HG03378 (cell line): ENCODE measurements around the gene PDRG1.
A peak's percentile ranks its signal among the peaks of the same experiment; 100 is the strongest.
"Not testable (repeated sequence)": the region's sequence is repeated elsewhere in the genome, so short reads cannot be mapped to it uniquely, and the experiment has no call there.

ENCODE experiments used
- ATAC-seq: cut with Tn5 transposase; IDR thresholded peaks from one replicate; pipeline ENCODE4 v1.9.1; 2021; ENCODE audit warnings: mild to moderate bottlenecking, moderate library complexity; ENCODE audit not compliant: unreplicated experiment

The PDRG1 gene

DNA sequence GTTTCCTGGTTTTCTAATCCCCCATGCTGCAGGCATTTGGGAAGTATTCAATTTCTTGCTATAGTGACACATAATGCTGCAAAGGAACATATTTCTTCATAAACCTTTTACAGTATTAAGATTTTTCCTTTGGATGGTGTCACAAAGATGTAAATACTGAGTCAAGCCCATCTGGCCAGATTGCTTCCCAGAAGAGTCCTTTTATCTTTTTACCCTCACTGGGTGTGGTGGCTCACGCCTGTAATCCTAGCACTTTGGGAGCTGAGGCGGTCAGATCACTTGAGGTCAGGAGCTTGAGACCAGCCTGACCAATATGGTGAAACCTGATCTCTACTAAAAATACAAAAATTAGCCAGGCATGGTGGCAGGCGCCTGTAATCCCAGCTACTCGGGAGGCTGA, 22.2 kb downstream of the PDRG1 start:
- not testable (repeated sequence) for ATAC-seq

DNA sequence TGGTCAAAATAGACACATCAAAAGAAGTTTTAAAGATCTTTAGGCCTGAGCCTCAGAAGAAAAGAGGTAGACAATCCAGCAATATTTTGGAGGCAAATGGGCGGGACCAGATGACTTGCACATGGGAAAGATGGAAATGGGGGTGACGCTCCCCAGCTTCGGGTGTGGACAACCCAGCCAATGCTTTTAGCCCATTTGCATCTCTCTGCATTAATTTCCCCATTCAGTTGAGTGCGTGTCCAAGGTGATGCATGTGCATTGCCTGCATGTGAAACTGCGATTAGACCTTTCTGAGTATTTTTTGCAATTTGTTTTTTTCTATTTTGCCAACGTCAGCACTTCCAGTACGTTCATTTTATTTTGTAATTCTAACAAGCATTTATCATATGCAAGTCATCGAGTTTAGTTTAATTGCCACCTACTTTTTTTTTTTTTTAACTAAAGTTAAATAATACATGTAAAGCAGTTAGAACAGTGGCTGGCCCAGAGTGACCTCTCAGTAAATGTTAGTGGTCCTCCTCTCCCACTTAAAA, 24.2 kb downstream of the PDRG1 start:
- no peak for ATAC-seq

DNA sequence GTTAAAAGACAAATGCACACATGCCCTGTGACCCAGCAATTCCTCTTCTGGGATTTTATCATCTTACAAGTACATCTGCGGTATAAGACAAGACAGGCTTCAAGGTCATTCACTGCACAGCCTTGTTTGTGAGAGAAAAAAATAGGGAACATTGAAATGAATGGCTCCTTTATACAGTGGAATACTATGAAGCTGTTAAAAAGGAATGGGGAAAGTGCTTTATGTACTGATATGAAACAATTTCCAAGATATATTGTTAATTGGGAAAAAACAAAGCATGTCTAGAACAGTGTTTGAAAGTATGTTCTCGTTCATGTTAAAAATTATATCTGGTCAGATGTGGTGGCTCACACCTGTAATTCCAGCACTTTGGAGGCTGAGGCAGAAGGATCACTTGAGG, 25.4 kb downstream of the PDRG1 start:
- ATAC-seq, result no peak

DNA sequence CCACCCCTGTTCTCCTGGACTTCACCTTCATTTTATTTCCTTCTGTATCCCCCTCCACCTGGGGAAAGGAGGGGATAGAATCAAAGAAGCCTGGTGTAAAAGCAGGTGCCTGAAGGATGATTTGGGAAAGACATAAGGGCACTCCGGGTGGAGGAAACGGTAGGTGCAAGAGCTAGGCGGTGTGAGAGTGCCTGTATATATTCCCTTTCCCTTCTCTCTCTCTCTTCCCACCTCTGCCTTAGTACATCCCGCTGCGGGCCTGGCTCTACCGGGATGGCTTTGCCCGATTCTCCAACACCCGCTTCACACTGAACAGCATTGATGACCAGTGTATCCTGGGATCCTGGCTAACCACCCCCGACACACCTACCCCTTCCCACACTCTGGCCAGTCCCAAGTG, 26.2 kb downstream of the PDRG1 start:
- no peak for ATAC-seq

DNA sequence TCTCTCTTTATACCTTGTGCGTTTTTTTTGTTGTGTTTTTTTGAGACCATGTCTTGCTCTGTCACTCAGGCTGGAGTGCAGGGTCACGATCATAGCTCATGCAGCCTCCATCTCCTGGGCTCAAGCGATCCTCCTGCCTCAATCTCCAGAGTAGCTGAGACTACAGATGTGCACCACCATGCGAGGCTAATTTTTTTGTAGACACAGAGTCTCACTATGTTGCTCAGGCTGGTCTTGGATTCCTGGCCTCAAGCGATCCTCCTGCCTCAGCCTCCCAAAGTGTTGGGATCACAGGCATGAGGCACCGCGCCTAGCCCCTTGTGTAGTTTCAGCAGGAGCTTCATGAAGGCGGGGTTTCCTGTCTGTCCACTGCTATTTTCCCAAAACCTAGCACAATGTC, 27.3 kb downstream of the PDRG1 start:
- no peak for ATAC-seq

DNA sequence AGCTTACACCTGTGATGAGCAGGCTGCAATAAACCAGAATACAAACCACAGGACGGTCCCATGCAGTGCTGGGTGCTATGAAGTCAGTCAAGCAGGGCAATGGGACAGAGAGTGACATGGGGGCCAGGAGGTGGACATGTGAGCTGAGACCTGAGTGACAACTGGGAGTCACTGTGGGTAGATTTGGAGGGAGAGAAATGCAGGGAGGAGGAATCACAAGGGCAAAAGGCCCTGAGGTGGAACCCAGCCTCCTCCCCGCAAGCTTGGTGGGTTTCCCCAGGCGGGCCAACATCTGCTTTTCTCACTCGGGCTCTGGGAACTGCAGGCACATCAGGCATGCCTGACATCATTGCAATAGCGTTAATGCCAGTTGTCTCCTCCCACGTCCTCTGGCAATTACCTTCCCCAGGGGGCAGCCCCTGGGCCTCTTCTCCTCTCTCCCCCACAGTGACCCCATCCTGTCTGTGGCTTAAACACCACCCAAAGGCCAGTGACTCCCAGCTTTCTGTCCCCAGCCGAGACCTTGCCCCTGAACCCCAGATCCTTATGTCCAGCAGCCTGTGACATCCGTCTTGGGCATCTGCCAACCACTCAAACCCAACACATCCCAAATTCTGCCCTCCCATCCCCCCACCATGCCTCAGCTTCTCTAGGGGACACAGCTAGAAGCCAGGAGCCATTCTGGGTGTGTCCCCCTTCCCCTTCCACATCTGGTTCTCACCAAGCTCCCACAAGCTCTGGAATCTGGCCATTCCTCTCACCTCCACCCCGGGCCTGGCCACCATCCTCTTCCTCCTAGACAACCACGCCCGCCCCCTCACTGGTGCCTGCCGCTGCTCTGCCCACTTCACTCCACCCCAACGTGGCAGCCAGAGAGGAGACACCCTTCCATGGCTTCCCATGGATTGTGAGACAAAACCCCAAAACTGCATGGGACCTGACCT, 28.2 kb downstream of the PDRG1 start:
- peak; percentile 63 for ATAC-seq

DNA sequence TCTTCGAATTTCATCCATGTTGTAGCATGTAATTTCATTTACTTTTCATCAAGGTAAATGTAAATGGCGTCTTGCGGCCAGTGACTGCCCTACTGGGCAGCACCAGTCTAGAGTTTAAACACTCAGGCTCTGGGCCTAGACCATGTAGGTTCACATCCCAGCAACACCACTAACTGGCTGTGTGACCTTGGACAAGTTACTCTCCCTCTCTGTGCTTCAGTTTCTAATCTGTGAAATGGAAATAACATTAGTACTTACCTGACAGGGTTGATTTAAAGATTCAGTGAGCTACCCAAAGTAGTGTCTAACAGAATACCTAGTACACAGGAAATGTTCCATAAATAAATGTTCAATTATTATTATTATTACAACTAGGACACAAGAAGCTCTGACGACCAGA, 29.3 kb downstream of the PDRG1 start:
- ATAC-seq, result no peak

DNA sequence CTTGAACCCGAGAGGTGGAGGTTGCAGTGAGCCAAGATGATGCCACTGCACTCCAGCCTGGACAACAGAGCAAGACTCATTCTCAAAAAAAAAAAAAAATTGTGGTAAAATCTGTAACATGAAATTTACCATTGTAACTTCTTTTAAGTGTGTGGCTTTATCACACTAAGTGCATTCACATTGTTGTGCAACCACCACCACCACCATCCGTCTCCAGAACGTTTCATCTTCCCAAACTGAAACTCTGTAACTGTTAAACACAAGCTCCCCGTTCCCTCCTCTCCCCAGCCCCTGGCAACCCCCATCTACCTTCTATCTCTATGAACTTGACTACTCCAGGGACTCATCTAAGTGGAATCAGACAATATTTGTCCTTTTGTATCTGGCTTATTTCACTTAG, 29.7 kb downstream of the PDRG1 start:
- ATAC-seq, result no peak

DNA sequence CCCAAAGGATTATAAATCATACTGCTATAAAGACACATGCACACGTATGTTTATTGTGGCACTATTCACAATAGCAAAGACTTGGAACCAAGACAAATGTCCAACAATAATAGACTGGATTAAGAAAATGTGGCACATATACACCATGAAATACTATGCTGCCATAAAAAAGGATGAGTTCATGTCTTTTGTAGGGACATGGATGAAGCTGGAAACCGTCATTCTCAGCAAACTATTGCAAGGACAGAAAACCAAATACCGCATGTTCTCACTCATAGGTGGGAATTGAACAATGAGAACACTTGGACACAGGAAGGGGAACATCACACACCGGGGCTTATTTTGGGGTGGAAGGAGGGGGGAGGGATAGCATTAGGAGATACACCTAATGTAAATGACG, 30.4 kb downstream of the PDRG1 start:
- ATAC-seq, result not testable (repeated sequence)

DNA sequence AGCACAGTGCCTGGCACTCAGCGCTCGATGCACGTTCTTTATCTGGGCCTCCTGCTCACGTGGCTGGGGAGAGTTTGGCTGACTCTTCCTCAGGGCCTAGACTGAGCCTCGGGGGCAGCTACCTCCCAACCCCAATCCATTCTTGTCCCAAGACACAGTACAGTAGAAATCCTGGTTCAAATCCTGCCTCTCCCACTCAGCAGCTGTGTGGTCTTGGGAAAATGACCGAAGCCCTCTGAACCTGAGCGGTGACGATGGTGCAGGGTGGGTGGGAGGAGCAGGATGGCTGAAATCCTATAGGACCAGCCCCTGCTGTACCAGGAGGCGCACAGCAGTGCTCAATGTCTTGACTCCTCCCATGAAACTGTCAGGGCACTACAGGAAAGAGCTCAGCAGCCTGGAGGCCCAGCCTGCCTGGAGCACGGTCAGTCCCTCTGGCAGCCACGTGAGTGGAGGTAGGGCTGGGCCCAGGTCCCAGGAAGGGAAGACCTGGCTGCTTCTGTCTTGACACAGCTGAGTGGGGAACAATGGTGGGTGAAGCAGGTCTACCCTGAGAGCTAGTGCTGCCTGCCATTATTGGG, 31.5 kb downstream of the PDRG1 start:
- no peak for ATAC-seq

DNA sequence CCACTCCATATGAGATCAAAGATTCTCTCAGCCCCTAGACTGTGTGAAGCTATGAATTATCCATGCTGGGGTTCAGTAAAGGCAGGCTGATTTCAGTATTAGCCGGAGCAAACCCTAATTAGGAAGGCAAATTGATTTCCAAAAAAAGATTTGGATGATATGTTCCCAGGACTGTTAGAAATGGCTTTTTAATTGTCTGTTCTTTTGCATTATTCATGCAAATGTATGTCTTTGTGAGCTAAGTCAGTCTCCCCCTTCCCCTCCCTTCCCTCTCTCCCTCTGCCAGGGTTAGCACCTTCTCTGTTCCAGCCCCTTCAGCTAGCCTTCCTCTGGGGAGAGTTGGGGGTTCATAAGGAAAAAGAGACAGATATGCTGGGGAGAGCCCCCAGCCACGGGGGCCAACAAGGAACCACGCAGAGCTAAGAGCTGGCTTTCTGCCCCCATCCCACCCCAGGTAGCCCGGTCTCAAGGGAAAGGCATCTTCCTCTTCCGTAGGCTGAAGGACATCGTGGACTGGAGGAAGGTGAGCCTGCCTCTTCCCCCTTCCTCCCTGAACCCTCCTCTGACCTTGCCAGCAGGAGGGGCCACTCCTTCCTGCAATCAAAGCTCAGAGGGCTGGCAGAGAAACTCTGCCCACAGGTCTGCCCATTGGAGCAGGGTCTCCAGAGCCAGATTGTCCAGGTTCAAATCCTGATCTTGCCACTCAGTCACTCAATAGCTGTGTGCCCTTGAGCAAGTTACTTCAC, 32.3 kb downstream of the PDRG1 start:
- ATAC-seq, result no peak

DNA sequence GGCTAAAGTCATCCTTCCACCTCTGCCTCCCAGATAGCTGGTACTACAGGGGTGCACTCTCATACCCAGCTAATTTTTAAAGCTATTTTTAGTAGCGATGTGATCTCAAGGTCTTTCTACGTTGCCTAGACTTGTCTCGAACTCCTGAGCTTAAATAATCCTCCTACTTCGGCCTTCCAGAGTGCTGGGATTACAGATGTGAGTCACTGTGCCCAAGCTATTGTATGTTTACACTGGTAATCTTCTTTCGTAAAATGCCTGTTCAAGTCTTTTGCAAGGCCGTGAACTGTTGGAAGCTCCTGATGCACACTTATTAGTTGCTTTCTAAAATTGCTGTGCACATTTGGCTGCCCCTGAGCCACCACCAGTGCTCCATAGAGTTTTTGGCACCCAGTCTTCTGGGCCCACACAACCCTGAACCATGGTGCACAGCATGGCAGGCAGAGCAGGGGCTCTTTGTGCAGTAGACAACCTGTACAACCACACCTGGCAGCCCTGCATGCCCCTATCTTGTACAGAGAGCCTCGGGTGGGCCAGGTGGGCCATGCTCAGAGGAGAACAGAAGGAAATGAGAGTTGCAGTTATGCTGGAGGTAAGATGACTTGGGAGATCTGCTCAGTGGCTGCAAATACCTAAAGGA, 33.3 kb downstream of the PDRG1 start:
- no peak for ATAC-seq

DNA sequence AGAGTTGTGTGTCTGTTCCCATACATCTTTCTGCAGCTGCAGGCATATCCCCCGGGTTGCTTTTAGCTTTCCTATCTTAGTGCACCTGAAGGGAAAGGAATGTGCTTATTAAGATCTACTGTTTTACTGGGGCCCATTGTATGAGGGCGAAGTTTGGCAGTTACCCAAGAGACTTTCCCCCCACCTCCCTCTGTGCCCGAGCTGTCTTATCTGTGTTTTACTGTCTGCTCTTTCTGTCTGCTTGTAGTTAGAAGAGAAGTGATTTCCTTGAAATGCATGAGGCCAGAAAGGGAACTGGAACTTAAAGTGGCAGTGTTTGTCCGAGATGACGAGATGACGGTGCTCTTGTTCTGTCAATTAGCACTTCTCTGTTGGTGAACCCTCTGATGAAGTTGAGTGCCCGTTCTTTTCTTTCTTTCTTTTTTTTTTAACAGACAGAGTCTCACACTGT, 33.9 kb downstream of the PDRG1 start:
- ATAC-seq, result not testable (repeated sequence)

DNA sequence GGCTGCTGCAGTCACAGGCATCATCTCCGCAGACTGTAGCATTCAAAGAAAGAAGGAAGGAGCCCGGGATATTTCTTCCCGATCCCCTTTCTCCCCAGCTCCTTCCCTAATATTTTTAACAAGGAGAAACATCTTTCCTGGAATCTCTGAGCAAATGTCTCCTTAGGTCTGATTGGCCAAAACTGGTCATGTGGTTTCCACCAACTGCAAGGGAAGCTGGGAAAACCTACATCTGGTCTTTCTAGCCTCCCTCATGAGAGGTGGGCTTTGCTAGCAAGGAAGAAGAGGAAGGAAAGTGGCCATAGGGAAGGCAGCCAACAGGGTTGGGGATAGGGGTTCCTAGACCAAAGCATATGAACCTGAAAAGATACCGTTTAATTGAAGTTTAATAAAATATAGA, 35.1 kb downstream of the PDRG1 start:
- no peak for ATAC-seq

DNA sequence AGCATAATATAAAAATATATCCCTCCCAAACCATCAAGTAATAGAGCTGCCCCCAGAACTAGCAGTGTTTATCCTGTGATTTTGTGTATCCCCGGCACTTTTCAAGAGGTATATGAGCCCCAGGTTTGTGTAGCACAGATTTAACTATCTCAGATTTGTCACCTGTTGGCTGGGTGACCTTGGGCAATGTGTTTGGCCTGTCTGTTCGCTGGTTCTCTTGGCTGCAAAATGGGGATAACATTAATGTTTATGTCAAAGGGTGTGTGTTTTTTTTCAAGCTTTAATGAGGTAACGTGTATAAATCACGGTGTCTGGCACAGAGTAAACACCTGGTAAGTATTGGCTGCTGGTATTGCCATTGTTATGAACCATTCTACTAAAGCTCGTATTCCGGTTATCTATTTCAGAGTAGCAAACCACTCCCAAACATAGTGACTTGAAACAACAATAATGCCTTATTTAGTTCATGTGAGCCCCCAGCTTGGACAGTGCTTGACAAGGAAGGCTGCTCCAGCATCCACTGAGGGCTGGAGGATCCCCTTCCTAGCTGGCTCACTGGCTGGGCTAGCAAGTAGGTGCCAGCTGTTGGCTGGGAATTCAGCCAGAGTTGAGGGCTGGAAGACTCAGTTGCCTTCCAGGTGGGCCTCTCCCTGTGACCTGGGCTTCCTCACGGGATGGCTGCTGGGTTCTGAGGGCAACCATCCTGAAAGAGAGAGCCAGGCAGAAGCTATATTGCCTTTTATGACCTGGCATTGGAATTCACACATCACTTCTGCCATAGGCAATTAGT, 36.2 kb downstream of the PDRG1 start:
- no peak for ATAC-seq

DNA sequence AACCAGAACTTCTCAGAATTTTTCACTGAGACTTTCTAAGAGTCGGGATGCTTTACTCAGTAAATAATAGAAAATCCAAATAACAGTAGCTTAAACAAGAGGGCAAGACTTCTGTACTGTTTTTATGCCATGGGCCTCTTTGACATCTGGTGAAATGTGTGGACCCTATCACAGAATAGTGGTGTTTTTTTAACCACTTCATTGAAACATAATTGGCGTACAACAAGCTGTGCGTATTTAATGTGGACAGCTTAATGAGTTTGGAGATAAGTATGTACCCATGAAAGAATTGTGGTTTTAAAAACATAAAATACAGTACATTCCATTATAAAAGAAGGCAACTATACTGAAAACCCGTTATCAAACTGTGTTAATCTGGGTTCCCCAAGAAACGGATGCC, 37.7 kb downstream of the PDRG1 start:
- no peak for ATAC-seq

DNA sequence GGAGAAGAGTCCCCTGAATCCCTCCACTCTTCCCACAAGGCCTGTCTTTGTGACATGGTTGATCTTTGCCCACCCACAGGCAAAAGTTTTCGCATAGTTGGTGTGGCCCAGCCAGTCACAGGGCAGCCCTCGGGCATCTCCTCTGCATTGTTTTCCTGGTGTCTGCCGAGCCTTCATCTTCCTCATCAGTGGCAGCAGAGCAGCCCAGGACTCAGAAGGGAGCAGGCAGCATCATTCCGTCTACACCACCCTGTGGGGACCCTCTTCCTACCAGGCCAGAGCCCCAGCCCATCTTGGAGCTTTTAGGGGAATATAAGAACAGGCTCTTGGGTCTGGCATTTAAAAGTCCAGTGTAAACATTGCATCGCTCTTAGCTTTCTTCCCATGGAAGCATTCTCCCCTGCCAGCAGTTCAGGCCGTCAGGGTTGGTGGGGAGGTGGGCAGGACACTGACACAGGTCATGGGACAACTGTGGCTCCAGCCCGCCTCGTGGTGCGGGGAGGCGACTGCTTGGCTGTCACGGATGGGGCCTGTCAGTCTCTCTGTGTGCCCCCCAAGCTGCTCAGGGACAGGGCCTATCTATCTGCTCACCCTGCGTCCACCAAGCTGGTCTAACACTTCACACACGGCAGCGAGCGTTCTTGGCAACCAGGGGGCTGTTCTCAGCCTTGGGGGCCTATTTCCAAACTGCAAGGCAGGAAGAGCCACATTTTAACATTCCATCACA, 38.3 kb downstream of the PDRG1 start:
- no peak for ATAC-seq

DNA sequence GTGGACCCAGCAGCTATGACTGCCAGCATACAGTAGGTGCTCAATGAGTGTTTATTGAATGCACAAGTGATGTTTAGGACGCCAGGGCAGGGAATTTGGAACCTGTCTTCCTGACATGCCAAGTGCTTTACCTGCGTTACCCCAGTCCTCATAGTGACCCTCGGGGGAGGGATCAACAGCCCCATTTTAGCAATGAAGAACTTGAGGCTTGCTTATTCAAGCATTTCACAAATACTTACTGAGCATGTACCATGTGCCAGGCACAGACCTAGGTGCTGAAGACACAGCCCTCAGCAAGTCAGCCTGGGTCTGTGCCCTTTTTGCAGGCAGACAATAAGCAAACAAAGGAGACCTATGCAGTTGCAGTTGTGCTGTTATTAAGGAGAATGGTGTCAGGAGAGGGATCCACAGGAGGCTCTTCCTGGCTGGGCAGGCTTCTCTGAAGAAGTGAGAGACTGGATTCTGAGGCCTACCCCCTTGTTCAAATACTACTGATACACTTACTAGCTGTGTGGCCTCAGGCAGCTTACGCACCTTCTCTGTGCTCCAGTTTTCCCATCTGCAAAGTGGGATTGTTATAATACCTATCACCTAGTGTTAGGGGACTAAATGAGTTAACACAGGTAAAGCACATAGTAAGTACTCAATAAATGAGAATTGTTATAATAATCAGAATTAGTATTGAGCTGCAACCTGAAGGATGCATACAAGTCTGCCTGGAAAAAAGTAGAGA, 41.6 kb downstream of the PDRG1 start:
- no peak for ATAC-seq
